Cerebellar cortex (tissue), 1 donor: ENCODE results near the gene USP13.
"Not testable (repeated sequence)": the region's sequence is repeated elsewhere in the genome, so short reads cannot be mapped to it uniquely, and the experiment has no call there.

Experiments used
- DNase-seq: peaks from one replicate; pipeline ENCODE4 v3.0.0-alpha.2; 2015; ENCODE audit warnings: low spot score

The USP13 gene, protein sequence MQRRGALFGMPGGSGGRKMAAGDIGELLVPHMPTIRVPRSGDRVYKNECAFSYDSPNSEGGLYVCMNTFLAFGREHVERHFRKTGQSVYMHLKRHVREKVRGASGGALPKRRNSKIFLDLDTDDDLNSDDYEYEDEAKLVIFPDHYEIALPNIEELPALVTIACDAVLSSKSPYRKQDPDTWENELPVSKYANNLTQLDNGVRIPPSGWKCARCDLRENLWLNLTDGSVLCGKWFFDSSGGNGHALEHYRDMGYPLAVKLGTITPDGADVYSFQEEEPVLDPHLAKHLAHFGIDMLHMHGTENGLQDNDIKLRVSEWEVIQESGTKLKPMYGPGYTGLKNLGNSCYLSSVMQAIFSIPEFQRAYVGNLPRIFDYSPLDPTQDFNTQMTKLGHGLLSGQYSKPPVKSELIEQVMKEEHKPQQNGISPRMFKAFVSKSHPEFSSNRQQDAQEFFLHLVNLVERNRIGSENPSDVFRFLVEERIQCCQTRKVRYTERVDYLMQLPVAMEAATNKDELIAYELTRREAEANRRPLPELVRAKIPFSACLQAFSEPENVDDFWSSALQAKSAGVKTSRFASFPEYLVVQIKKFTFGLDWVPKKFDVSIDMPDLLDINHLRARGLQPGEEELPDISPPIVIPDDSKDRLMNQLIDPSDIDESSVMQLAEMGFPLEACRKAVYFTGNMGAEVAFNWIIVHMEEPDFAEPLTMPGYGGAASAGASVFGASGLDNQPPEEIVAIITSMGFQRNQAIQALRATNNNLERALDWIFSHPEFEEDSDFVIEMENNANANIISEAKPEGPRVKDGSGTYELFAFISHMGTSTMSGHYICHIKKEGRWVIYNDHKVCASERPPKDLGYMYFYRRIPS

GRCh38 chr3:179652447-179653095 lies at the start of gene USP13:
Gene USP13 (plus strand): TSS chr3:179653040. CDS start chr3:179653226, 186 bp downstream.
- peak; percentile 72 for DNase-seq

- no peak for DNase-seq
These were observed 49.5 kb upstream of the USP13 start for GRCh38 chr3:179603321-179603720.

- no peak for DNase-seq
These were observed 49.0 kb upstream of the USP13 start for GRCh38 chr3:179603831-179604230.

DNA sequence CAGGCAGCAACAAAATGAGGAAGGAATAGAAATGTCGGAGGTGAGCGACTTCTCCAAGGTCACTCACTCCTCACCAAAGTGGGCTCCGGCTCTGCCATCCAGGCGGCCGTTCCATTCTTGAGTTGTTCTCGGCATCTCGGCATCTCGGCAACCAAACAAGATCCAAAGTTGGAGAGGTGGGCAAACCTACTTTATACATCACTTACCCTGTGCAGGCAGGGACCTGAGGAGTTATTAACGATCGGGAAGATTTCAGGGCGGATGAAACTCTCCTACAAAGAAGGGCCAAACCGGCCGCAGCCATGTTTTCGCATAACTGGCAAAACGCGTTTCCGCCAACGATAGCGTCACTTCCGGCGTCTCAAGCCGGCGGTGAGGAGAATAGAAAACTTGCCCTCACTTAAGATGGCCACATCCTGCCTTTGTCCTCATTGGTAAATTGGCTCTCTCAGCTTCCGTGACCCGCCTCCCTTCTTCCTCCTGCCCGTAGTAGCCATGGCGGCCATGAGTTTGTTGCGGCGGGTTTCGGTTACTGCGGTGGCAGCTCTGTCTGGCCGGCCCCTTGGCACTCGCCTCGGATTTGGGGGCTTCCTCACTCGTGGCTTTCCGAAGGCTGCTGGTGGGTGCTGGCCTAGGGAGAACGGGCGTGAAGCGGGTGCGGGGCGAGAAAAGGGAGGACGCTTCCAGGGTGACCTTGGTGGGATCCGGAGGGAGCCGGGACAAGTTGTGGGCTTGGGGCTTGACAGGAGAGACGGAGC lies 48.3 kb upstream of the USP13 start, which contains the start of the genes MRPL47 and NDUFB5:
Gene MRPL47 (minus strand): TSS at position 318 of the 758 bp plus-strand sequence. CDS start 14 bp downstream, at position 304.
Gene NDUFB5 (plus strand): TSS at position 474 of the 758 bp plus-strand sequence. CDS start 22 bp downstream, at position 496.
- DNase-seq, result peak; percentile 99

DNA sequence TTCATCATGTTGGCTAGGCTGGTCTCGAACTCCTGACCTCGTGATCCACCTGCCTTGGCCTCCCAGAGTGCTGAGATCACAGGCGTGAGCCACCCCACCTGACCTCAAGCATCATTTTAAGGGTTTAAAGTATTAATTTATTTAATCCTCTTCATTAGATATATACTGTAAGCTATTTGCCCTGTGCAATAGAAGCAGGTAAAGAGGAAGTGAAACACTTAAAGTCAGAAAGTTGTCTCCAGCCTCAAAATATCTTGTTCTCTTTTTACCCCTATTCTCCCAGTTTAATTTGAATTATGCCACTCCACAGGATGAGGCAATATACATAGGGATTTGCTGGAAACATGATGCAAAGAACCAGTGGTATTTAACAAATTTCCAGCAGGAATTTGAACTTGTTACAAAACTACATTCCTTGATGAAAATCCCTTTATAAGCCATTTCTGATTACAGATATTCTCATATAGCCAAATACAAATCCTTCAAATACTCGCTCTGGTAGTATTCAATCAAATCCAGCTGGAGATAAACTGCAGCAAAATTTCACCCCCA lies 46.2 kb upstream of the USP13 start:
- no peak for DNase-seq

GRCh38 chr3:179608931-179609720 lies 43.7 kb upstream of the USP13 start:
- no peak for DNase-seq

- no peak for DNase-seq
These were observed 42.8 kb upstream of the USP13 start for GRCh38 chr3:179610066-179610465.

DNA sequence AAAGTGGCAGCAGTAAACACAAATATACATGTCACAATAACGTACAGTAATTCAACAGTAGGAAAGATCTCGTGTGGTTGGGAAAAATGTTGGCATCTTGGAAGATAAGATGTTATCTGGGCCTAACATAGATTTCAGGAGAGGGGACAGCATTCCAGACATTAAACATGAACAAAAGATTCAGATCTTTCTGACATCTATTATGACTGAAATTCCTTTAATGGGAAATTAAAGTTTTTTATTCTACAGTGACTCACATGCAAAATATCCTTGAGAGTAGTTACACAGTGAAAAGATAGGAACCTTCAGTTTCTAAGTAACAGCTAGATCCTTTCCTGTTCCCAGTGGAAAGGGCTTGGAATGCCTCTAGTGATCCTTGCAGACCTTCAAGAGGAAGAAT lies 39.0 kb upstream of the USP13 start:
- DNase-seq, result no peak

GRCh38 chr3:179615458-179616173 lies 37.2 kb upstream of the USP13 start:
- DNase-seq, result no peak

- DNase-seq, result no peak
These were observed 30.8 kb upstream of the USP13 start for GRCh38 chr3:179622023-179622422.

- no peak for DNase-seq
These were observed 28.4 kb upstream of the USP13 start for GRCh38 chr3:179624451-179624850.

GRCh38 chr3:179630753-179631451 lies 21.9 kb upstream of the USP13 start:
- DNase-seq, result no peak

- DNase-seq, result no peak
These were observed 12.4 kb upstream of the USP13 start for GRCh38 chr3:179640469-179640868.

DNA sequence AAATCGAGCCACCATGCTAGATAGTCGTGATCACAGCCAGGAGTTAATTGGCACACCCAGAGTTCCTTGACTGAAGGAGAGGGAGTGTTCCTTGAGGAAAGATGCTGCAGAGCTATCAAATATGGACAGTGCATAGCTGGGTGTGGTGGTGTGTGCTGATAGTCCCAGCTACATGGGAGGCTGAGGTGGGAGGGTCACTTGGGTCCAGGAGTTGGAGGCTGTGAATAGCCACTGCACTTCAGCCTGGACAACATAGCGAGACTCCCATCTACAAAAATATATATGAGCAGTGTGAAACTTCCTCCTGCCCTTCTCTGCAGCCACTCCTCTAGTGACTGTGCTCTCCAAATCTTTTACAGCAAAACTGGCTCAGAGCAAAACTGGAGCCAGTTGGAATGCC lies 10.0 kb upstream of the USP13 start:
- DNase-seq, result no peak

- not testable (repeated sequence) for DNase-seq
These were observed 9.0 kb upstream of the USP13 start for GRCh38 chr3:179643837-179644236.

DNA sequence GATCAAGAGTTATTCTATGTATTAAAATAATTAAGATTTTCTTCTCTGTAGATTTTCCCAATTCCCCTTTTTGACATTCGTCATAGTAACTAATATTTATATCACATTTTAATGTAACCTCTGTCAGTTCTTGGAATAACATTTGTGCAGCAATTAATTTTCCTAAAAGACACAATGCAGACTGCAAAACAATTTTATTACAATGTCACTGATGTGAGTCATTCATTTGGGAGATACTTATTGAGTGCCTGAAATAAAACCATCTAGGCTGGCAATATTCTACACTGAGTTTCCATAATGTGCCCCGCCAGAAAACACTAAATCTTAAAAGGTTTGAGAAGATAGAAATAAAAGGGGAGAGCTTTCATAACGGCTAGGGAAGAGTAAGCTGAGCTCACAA lies 6.7 kb upstream of the USP13 start:
- DNase-seq, result no peak

DNA sequence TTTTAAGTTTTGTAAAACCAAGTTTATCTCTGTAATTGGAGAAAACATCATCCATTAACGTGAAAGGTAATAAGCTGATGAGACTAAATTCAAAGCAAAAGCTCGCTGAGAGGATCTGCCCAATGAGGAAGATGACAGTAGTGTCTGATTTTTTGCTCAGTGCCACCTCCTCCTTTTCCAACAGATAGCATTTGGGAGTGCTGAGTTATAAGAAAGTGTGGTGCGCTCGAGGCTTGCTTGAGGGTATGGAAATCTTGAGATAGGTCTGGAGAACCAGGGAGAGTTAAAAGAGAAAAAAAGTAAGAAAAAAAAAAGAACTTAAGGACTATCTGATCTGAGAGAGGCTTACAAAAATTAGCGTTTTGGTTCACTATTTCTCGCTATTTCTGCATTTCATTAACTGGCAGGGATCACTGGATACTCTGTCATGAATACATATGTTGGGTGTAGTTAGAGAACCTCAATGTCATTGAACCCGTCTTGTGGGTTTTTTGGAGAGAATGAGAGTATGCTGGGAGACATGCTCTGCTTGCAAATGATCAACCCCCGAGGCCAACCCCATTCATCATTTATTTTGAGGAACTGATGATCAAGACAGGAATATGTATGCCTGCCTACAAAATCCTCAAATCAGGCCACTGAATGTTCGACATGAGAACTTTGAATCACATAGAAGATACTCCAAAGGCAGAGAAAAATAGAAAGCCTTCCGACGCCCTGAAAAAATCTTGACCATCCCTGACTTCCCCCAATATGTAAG lies 973 bp upstream of the USP13 start:
- DNase-seq, result peak; percentile 31

- peak; percentile 78 for DNase-seq
These were observed 407 bp downstream of the USP13 start for GRCh38 chr3:179653096-179653797.
